K562 (cell line): ENCODE data around the gene TMC4. TPM values are rescaled to one million over a fixed set of nuclear protein-coding genes. Genes with fewer than 3 reads are reported as not detected.

ENCODE experiments used
- BRF1 ChIP-seq: IDR thresholded peaks from 3 replicates; pipeline ENCODE4 v1.6.1; 2011; ENCODE audit warnings: borderline replicate concordance, mild to moderate bottlenecking; ENCODE audit not compliant: insufficient read length; ENCODE audit errors: extremely low read depth
- CLOCK ChIP-seq: fragments of 250-450 bp; sonication (Bioruptor Pico); IDR thresholded peaks from 2 replicates; pipeline ENCODE4 v1.4.0; 2020; ENCODE audit warnings: mild to moderate bottlenecking, moderate library complexity, borderline replicate concordance
- FOXJ3 ChIP-seq: sonication (generic); formaldehyde crosslinking; IDR thresholded peaks from 2 replicates; pipeline ENCODE4 v1.4.0; 2020; ENCODE audit warnings: mild to moderate bottlenecking, missing genetic modification reagents
- GTF2E2 ChIP-seq: fragments of 200-800 bp; sonication (Bioruptor generic); IDR thresholded peaks from 2 replicates; pipeline ENCODE4 v1.6.1; 2016; ENCODE audit warnings: missing genetic modification characterization, missing compliant biosample characterization
- HMG20A ChIP-seq: fragments of 450-650 bp; formaldehyde crosslinking; conservative IDR thresholded peaks from 2 replicates; pipeline ENCODE4 v1.4.0; 2020; ENCODE audit warnings: mild to moderate bottlenecking, mixed read lengths
- KDM5B ChIP-seq: fragments of 200-600 bp; sonication (generic); IDR thresholded peaks from 2 replicates; pipeline ENCODE4 v1.6.1; 2012; ENCODE audit warnings: low read depth, mild to moderate bottlenecking, moderate library complexity, low read length, control low read depth, inconsistent platforms; ENCODE audit not compliant: insufficient replicate concordance
- MBD2 ChIP-seq: sonication (generic); IDR thresholded peaks from 2 replicates; pipeline ENCODE4 v1.6.1; 2016; ENCODE audit warnings: low read depth, borderline replicate concordance
- POLR2A ChIP-seq: fragments of 450-650 bp; conservative IDR thresholded peaks from 2 replicates; pipeline ENCODE4 v1.6.1; 2016
- POLR2B ChIP-seq: fragments of 450-650 bp; IDR thresholded peaks from 2 replicates; pipeline ENCODE4 v1.6.1; 2018; ENCODE audit warnings: low read depth; ENCODE audit not compliant: partially characterized antibody
- RBM34 ChIP-seq: fragments of 200-400 bp; formaldehyde crosslinking; IDR thresholded peaks from 2 replicates; pipeline ENCODE4 v1.6.1; 2018; ENCODE audit warnings: low read length, borderline replicate concordance; ENCODE audit not compliant: insufficient read depth
- REST ChIP-seq, 2 experiments: fragments of 450-650 bp; formaldehyde crosslinking in 1 of 2; IDR thresholded peaks; 2 replicates each; pipeline versions ENCODE4 v1.4.0 to v1.6.1; 2014 to 2020; ENCODE audit warnings: mild to moderate bottlenecking in 2 of 2, borderline replicate concordance in 1 of 2, low read depth in 1 of 2
- SUPT5H ChIP-seq: fragments of 450-650 bp; IDR thresholded peaks from 2 replicates; pipeline ENCODE4 v1.6.1; 2016
- U2AF2 ChIP-seq: fragments of 200-400 bp; formaldehyde crosslinking; optimal IDR thresholded peaks from 2 replicates; pipeline ENCODE3; 2017; ENCODE audit warnings: low read depth, mild to moderate bottlenecking, low read length
- ZNF184 ChIP-seq: sonication (generic); formaldehyde crosslinking; IDR thresholded peaks from 2 replicates; pipeline ENCODE4 v1.5.0; 2020; ENCODE audit warnings: missing genetic modification reagents
- ZNF695 ChIP-seq: fragments of 450-650 bp; formaldehyde crosslinking; IDR thresholded peaks from 2 replicates; pipeline ENCODE4 v1.4.0; 2020; ENCODE audit warnings: mild to moderate bottlenecking, moderate library complexity
- ZNF707 ChIP-seq: fragments of 250-450 bp; sonication (Bioruptor Pico); conservative IDR thresholded peaks from 2 replicates; pipeline ENCODE4 v1.8.0; 2022; ENCODE audit warnings: inconsistent platforms, mild to moderate bottlenecking, moderate library complexity
- ZNF75A ChIP-seq: fragments of 450-650 bp; formaldehyde crosslinking; IDR thresholded peaks from 2 replicates; pipeline ENCODE4 v1.4.0; 2020; ENCODE audit warnings: mild to moderate bottlenecking
- ZNF785 ChIP-seq: fragments of 250-450 bp; sonication (Bioruptor Pico); IDR thresholded peaks from 2 replicates; pipeline ENCODE4 v1.4.0; 2020; ENCODE audit warnings: mild to moderate bottlenecking
- polyA plus RNA-seq, 8 experiments: library from polyadenylated mRNA; depleted of rRNA in 4 of 8; stranded (reverse) in 5 of 8; unstranded in 3 of 8; fragments of >200 nt; fragmentation: Nextera tagmentation in 2 of 8; fragmentation: Illumina TruSeq in 1 of 8; extraction: Ambion mirVana in 2 of 8; extraction: Trizol in 1 of 8; gene quantifications; 2 replicates each; pipeline versions ENCODE4 v1.2.1 to v1.2.3, GENCODE V29; 2011 to 2014; ENCODE audit warnings: inconsistent platforms in 1 of 8, missing spikeins in 1 of 8
- total RNA-seq, 7 experiments: library from RNA; depleted of rRNA in 6 of 7; stranded (reverse); fragments of >200 nt in 6 of 7; fragmentation: Illumina TruSeq in 2 of 7; extraction: Trizol in 2 of 7; gene quantifications; 2 replicates each; pipeline versions ENCODE4 v1.2.1 to v1.2.3, GENCODE V29; 2011 to 2021; ENCODE audit warnings: low replicate concordance in 1 of 7

TMC4 gene
- total and polyA plus RNA-seq, 9 of the 15 experiments (the other 6 are each of a cell fraction or from before 2014, with no cell fraction given): 0.12 to 0.79 (median 0.36) TPM; not detected in 2

- TF ChIP-seq KDM5B (peak; percentile 49), ZNF695 (CRISPR knock-in tag) (no peak), BRF1 (no peak), GTF2E2 (tag) (no peak), RBM34 (0 out of 2 replicates have a peak, but pooled peaks have one; percentile 86), ZNF785 (CRISPR knock-in tag) (no peak), ZNF75A (CRISPR knock-in tag) (peak; percentile 52; the same call in 1 of the 2 replicates), SUPT5H (peak; percentile 52; the same call in 1 of the 2 replicates), U2AF2 (no peak), ZNF707 (no peak), HMG20A (CRISPR knock-in tag) (no peak), FOXJ3 (no peak), CLOCK (no peak), MBD2 (no peak), REST (IDR thresholded peaks at IDR 0.05; ENCODE audit: borderline replicate concordance) (peak; percentile 6; the same call in 1 of the 2 replicates), REST (CRISPR knock-in tag; IDR thresholded peaks at IDR 0.05; ENCODE audit: low read depth) (no peak), POLR2A (peak; percentile 49), POLR2B (peak; percentile 26), ZNF184 (CRISPR knock-in tag) (no peak)
Observed at GRCh38 chr19:54191011-54191810, 18.3 kb upstream of the TMC4 start, which contains the start of gene TSEN34 (continued).
